ENCODE data around the gene TGFA.

The TGFA gene

DNA sequence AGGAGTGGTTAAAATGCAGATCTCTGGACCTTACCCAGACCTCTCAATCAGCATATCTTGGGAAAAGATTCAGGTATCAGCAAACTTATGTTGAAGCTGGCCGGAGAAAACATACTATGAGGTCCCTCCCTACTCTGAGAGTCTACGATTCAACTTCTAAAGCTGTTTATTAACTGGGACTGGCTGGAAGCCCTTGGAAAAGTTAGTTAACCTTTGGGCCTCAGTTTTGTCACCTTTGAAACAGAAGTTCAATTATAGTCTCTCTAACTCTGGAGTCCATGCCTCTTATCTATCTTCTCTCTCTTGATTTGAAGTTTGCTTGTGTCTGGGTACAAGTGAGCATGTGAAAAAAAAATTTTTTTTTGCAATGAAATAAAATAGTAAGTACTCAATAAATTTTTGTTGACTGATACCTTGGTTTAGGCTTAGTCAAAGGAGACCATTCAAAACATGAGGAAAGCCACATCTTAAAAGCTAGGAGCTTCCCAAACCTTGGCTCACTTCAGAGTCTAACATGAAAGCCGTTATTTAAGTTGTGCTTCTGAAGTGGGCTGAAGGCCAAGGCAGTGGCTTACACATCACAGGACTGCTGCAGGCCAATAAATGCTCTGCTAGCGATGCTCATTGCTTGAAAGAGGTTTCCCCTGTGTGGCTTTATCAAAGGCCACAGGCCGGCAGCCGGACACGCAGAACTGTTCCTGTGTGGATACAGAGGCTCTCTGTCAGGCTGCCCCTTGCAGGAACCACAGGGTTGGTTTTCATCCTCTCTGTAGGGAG lies 141.1 kb downstream of the TGFA start:
- DNase-seq = no peak

DNA sequence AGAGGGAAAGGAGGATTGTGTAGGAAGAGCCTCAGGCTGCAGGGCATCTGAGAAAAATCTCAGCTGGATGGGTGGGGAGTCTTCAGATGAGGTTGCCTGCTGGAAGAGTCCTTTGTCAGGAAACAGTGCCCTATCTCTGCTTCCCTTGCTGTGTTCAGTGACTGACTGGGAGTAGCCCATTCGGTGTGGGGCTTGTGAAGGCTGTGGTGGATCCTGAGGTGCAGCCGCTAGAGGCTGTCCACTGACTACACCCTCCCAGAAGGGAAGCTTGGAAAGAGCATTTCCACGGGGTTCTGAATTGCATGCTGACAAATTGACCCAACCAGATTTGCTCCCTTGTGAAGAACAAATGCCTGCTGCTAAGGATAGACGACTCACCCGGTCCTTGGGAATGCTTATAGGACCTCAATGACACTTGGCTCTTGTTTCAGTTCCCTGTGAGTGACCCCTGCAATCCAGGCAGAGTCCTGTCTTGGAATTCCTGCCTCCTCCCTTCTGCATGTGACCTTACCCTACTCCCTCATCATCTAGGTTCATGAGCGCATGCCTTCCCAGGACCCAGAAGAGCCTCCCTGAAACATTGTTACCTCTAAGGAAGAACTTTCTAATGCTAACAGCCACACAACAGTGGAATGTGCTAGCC lies 142.0 kb downstream of the TGFA start:
- DNase-seq = no peak

DNA sequence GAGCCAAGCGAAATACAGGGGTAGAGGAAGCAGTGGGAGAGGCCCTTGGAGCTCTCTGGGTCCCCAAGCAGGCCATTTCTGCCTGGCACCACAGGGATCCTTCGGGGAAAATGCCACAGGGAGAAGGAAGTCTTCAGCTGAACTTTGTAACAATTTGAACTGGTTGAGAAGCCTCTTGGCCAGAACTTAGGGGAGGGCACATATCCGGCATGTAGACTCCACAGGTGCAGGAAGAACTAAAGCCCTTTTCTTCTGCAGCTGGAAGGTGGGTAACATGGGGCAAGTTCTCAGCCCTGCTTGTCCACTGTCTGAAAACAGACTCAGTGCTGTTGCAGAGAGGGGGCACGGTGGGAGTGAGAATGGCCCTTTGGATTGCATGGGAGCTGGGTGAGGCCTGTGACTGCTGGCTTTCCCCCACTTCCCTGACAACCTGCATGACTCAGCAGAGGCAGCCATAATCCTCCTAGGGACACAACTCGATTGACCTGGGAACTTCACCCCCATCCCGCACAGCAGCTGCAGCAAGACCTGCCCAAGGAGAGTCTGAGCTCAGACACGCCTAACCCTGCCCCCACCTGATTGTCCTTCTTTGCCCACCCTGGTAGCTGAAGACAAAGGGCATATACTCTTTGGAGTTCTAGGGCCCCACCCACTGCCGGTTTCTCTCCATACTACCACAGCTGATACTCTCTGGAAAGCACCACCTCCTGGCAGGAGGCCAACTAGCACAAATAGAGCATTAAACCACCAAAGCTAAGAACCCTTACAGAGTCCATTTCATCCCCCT lies 150.2 kb downstream of the TGFA start:
- no peak for DNase-seq

DNA sequence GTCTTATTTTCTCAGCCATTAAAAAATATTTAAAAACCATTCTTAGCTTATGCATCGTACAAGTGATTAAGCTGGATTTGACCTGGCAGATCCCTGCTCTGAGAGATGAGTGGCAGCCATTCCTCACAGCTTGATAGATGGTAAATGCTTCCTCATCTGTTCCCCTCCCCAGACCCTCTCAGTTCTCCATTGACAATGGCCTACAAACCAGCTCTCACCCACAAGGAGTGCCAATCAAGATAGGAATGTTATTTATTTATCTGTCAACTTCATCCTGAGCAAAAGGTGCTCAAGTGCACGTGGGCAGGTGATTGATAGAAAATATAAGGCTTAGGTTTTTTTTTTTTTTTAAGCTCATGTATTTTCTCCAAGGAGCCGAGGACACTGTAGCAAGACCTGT lies 153.1 kb downstream of the TGFA start:
- DNase-seq = no peak

DNA sequence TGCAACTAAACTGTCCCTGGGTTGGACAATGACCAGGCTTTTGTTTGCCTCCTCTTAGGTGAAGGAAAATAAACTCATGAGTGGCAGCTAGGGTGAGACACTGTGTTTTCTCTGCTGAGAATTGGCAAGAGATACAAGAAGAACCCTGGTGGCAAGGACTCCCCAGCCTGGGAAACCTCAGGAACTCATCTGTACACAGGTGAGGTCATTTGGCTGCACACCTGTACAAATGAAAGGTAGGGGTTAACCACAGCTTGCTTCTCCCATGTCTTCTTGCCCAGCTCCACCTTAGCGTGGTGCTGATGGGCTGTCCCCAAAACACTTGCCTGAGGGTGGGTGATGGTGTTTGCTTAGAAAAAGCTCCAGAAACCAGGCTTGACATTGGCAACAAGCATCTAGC lies 154.6 kb downstream of the TGFA start:
- DNase-seq = no peak
